ENCODE measurements around the gene TP73.

Gene TP73

DNA sequence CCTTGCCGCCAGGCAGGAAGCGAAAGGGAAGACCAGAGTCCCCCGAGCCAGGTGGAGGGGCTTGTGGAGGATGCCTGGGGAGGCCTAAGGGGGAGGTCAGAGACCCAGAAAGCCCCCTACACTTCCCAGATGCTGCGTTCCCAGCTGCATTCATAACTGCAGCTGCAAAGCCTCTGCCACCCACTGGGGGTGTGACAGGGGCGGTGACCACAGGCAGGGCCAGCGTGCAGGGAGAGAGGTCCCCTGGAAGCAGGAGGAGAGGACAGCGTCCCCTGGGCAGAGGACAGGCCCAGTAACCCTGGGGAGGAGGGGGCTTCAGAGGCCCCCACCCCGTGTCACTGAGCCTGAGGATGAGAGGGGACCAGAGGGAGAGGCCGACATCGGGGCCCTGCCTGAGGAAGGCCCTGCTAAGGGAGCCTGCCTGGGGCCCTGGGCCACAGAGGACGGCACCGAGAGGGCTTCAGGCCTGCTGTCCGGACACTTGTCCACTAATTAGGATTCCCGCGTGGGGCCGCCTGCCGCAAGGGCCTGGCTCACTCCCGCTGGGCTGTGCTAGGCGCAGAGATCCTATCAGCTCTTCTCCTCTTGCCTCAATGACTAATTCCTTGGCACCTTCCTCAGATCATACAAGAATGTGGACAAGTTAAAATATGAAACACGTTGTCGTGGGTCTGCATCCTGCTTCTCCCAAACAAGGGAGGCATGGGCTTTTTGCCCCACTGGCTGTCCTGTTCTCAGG lies 50.8 kb downstream of the TP73 start:
- TF ChIP-seq, protein P1, sequence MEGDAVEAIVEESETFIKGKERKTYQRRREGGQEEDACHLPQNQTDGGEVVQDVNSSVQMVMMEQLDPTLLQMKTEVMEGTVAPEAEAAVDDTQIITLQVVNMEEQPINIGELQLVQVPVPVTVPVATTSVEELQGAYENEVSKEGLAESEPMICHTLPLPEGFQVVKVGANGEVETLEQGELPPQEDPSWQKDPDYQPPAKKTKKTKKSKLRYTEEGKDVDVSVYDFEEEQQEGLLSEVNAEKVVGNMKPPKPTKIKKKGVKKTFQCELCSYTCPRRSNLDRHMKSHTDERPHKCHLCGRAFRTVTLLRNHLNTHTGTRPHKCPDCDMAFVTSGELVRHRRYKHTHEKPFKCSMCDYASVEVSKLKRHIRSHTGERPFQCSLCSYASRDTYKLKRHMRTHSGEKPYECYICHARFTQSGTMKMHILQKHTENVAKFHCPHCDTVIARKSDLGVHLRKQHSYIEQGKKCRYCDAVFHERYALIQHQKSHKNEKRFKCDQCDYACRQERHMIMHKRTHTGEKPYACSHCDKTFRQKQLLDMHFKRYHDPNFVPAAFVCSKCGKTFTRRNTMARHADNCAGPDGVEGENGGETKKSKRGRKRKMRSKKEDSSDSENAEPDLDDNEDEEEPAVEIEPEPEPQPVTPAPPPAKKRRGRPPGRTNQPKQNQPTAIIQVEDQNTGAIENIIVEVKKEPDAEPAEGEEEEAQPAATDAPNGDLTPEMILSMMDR (IDR thresholded peaks at IDR 0.05; ENCODE audit: low read depth, low read length, missing control alignments), result peak; percentile 6
- DNase-seq (ENCODE audit: low read depth), result no peak
- no peak overlapping the region for H3K4me3 ChIP-seq (ENCODE audit: low read depth, low read length)

DNA sequence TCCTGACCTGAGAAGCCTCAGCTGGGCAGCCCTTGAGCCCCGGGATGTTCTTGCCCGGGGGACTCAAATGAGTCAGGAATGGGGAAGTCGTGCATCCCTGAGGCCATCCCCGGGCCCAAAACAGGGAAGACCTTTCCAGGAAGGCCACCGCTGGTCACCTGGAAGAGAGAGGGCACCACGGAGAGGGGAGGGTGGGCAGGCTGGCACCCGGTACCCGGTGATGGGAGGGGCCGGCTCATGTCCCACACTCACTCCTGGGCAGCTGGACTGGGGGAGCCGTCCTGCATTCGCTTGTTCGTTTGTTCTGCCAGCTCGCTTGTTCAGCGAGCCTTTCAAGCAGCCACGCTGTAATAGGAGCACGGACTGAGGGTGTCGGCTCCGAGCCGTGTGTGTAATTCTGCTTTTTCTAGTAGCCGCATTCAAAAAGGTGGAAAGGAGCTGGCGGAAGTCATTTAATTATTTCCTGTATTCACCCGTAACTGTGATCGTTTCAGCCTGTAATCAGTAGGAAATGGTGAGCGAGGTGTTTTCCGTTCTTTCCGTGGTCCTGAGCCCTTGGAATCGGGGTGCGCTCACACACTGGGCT lies 51.6 kb downstream of the TP73 start:
- TF ChIP-seq, protein P1 (IDR thresholded peaks at IDR 0.05; ENCODE audit: low read depth, low read length, missing control alignments), result no peak
- H3K4me3 ChIP-seq (ENCODE audit: low read depth, low read length), result no peak overlapping the region
- no peak for DNase-seq (ENCODE audit: low read depth)

DNA sequence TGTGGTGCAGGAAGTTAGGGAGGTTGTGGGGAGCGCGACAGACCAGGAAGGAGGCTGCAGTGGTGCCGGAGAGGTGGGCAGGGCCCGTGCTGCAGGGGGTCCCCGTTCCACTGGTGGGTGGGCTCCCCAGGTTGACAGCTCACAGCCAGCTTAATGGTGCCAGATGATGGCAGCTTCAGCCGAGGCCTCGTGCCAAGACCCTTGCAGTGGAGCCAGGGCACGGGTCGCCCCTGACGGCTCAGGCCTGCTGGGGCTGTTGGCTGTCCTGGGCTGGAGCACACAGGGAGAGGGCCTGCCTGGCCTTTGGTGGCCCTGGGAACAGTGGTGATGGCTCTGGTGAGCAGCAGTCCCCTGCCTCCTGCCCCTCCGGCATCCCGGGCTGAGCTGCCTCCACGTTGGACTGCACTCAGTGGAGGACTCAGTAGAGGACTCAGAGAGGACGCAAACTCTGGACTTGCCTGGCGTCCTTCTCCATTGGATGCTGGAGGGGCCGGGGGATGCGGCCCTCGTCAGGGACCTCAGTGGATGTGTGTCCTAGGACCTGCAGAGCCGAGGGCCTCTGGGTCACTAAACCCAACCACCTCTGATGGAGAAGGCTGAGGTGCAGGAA lies 53.1 kb downstream of the TP73 start:
- TF ChIP-seq, protein P1 (IDR thresholded peaks at IDR 0.05; ENCODE audit: low read depth, low read length, missing control alignments), result no peak
- H3K4me3 ChIP-seq (ENCODE audit: low read depth, low read length), result no peak overlapping the region
- DNase-seq (ENCODE audit: low read depth), result no peak

DNA sequence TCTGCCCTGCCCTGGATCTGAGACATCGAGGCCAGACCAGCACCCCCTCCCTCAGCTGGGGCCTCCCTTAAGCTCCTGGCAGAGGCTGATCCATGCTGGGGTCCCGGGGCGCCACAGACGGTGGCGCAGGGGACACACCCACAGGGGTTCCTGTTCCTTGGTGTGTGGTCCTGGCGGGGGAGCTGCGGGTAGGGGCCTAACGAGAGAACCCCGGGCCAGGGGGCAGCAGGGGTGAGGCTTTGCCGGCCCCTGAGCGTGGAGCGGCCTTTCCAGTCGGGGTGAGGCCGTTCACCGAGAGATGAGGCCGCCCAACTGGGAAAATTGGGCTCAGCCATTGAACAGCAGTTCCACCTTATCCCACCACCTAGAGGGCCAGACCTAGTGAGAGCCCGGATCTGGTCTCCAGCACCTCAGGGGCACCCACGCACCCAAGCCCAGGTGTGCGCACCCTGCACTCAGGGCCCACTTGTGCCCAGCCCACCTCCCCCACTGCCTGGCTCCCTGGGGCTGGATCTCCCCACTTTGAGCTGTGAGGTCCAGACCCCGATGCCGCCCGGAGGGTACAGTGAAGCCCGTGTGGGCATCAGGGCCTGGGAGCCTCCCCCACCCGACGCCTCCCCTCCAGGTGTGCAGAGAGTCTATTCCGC lies 54.5 kb downstream of the TP73 start:
- H3K4me3 ChIP-seq (ENCODE audit: low read depth, low read length), result no peak overlapping the region
- DNase-seq (ENCODE audit: low read depth), result no peak
- TF ChIP-seq, protein P1 (IDR thresholded peaks at IDR 0.05; ENCODE audit: low read depth, low read length, missing control alignments), result no peak

DNA sequence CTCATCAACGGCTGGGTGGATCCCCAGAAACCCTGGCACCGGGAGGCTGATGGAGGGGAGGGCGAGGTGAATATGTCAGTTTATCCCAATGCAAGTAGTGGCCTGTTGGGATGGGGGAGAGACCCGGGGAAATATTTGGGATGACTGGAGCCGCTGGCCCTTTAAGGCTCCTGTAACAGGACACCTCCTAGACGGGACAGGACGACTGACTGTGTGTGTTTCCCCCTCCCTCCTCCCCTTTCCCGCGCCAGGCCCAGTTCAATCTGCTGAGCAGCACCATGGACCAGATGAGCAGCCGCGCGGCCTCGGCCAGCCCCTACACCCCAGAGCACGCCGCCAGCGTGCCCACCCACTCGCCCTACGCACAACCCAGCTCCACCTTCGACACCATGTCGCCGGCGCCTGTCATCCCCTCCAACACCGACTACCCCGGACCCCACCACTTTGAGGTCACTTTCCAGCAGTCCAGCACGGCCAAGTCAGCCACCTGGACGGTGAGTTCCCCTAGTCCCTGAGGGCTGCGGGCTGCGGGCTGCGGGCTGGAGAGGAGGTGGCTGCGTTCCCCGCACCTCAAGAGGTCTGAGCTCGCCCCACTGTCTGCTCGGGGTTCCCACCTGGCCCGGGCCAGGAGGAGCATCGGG lies 55.1 kb downstream of the TP73 start:
- DNase-seq (ENCODE audit: low read depth), result no peak
- TF ChIP-seq, protein P1 (IDR thresholded peaks at IDR 0.05; ENCODE audit: low read depth, low read length, missing control alignments), result no peak
- no peak overlapping the region for H3K4me3 ChIP-seq (ENCODE audit: low read depth, low read length)

DNA sequence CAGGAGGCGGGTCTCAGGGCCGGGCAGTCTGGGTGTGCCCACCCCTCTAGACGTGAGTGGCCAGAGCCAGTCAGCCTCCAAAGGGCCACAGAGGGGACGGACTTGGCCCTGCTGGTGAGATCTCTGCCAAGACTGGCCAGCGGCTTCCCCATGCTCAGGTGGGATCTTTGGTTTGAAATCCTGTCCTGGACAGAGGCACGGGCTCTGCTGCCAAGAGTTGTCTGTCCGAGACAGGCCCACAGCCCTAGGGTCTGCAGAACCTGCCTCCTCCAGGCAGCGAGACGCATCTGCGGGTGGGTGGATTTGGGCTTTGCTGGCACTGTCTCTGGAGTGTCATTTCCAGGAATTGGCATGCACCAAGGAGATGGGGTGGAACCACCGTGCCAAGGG lies 55.6 kb downstream of the TP73 start:
- TF ChIP-seq, protein P1 (IDR thresholded peaks at IDR 0.05; ENCODE audit: low read depth, low read length, missing control alignments), result no peak
- H3K4me3 ChIP-seq (ENCODE audit: low read depth, low read length), result no peak overlapping the region
- no peak for DNase-seq (ENCODE audit: low read depth)

All from GM12864 (cell line).